Measurements from ENCODE around the gene AKTIP. TPM values are rescaled to one million over a fixed set of nuclear protein-coding genes. Genes with fewer than 3 reads are reported as not detected.

Gene AKTIP
- total and polyA plus RNA-seq, 9 of the 15 experiments (the other 6 are each of a cell fraction or from before 2014, with no cell fraction given), result 3.0 to 10.7 (median 4.4) TPM

GRCh38 chr16:53502331-53503269, at the start of gene AKTIP (continued):
- no peak for TF ChIP-seq FOXP1 (CRISPR knock-in tag; IDR thresholded peaks at IDR 0.05)
- TF ChIP-seq ZNF668 (CRISPR knock-in tag; IDR thresholded peaks at IDR 0.05), result no peak
- TF ChIP-seq IFI16 (CRISPR knock-in tag; IDR thresholded peaks at IDR 0.05), result no peak
- no peak for TF ChIP-seq ZC3H11A (IDR thresholded peaks at IDR 0.05; ENCODE audit: low read depth, low read length)
- TF ChIP-seq ZNF274 (IDR thresholded peaks at IDR 0.05; ENCODE audit: borderline replicate concordance, low read depth, low read length), result no peak
- TF ChIP-seq PTRF (tag; IDR thresholded peaks at IDR 0.05), result no peak
- TF ChIP-seq, protein P1, sequence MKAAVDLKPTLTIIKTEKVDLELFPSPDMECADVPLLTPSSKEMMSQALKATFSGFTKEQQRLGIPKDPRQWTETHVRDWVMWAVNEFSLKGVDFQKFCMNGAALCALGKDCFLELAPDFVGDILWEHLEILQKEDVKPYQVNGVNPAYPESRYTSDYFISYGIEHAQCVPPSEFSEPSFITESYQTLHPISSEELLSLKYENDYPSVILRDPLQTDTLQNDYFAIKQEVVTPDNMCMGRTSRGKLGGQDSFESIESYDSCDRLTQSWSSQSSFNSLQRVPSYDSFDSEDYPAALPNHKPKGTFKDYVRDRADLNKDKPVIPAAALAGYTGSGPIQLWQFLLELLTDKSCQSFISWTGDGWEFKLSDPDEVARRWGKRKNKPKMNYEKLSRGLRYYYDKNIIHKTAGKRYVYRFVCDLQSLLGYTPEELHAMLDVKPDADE (conservative IDR thresholded peaks at IDR 0.05; ENCODE audit: control insufficient read depth, low read depth, low read length), result no peak
- TF ChIP-seq E2F1 (CRISPR knock-in tag; IDR thresholded peaks at IDR 0.05), result no peak
- no peak for TF ChIP-seq CAMTA2 (CRISPR knock-in tag; conservative IDR thresholded peaks at IDR 0.05)
- TF ChIP-seq, protein P2, sequence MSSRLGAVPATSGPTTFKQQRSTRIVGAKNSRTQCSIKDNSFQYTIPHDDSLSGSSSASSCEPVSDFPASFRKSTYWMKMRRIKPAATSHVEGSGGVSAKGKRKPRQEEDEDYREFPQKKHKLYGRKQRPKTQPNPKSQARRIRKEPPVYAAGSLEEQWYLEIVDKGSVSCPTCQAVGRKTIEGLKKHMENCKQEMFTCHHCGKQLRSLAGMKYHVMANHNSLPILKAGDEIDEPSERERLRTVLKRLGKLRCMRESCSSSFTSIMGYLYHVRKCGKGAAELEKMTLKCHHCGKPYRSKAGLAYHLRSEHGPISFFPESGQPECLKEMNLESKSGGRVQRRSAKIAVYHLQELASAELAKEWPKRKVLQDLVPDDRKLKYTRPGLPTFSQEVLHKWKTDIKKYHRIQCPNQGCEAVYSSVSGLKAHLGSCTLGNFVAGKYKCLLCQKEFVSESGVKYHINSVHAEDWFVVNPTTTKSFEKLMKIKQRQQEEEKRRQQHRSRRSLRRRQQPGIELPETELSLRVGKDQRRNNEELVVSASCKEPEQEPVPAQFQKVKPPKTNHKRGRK (tag; IDR thresholded peaks at IDR 0.05), result no peak
- no peak for TF ChIP-seq ZNF583 (CRISPR knock-in tag; IDR thresholded peaks at IDR 0.05)
- peak; percentile 54; the same call in 1 of the 2 replicates for TF ChIP-seq PHF21A (IDR thresholded peaks at IDR 0.05; ENCODE audit: borderline replicate concordance, low read depth)
- no peak for TF ChIP-seq TAF9B (IDR thresholded peaks at IDR 0.05; ENCODE audit: partially characterized antibody)
- no peak for TF ChIP-seq ZBTB12 (CRISPR knock-in tag; IDR thresholded peaks at IDR 0.05)
- TF ChIP-seq GATAD2B (IDR thresholded peaks at IDR 0.05; ENCODE audit: borderline replicate concordance), result no peak
- TF ChIP-seq, protein P3, sequence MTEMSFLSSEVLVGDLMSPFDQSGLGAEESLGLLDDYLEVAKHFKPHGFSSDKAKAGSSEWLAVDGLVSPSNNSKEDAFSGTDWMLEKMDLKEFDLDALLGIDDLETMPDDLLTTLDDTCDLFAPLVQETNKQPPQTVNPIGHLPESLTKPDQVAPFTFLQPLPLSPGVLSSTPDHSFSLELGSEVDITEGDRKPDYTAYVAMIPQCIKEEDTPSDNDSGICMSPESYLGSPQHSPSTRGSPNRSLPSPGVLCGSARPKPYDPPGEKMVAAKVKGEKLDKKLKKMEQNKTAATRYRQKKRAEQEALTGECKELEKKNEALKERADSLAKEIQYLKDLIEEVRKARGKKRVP (CRISPR knock-in tag; IDR thresholded peaks at IDR 0.05), result no peak
- peak; percentile 96 for TF ChIP-seq MTA3 (IDR thresholded peaks at IDR 0.05; ENCODE audit: borderline replicate concordance)
- TF ChIP-seq NEUROD1 (IDR thresholded peaks at IDR 0.05; ENCODE audit: borderline replicate concordance, low read depth, low read length, partially characterized antibody), result no peak
- TF ChIP-seq KLF13 (tag; IDR thresholded peaks at IDR 0.05; ENCODE audit: borderline replicate concordance, low read depth), result no peak
- no peak for TF ChIP-seq ZFP36 (IDR thresholded peaks at IDR 0.05; ENCODE audit: low read depth, low read length, partially characterized antibody)
- TF ChIP-seq PTTG1 (tag; IDR thresholded peaks at IDR 0.05; ENCODE audit: low read depth), result no peak
- no peak for TF ChIP-seq SMARCC2 (IDR thresholded peaks at IDR 0.05; ENCODE audit: low read depth)
